ENCODE data around the gene CLPSL1. TPM values are rescaled to one million over a fixed set of nuclear protein-coding genes. Genes with fewer than 3 reads are reported as not detected.

Gene CLPSL1
- total RNA-seq, 1 donor, result not detected

DNA sequence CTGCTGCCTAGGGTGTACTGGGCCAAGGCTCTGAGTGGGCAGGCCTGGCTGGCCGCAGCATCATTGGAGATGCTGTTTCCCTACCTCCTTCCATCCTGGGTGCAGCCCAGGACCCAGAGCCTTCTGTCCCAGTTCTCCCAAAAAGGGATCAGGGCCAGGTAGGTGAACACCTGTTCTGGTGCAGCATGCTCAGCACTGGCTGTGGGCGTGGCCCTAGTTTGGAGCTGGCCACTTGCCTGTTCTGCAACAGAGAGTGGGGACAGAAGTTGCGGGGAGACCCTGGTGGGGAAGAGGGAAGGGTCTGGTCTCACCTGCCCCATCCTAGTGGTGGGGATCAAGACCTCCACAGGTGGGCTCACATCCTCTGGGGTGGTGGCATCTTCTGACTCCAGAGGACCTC lies 45.4 kb upstream of the CLPSL1 start:
- Histone ChIP-seq H3K9me3 (ENCODE audit: low read depth, low read length) (no peaks in the 10 kb centered on the region), H3K4me3 (ENCODE audit: insufficient read depth, low read length) (no peak overlapping the region), H2AFZ (ENCODE audit: low read length) (no peak overlapping the region), H3K79me2 (ENCODE audit: insufficient read depth, low read length) (no peaks in the 10 kb centered on the region), H3K4me2 (ENCODE audit: insufficient read depth, low read length) (no peak overlapping the region), H3K27ac (ENCODE audit: low read depth, low read length) (no peak overlapping the region), H3K4me1 (ENCODE audit: insufficient read depth, low read length) (peaks cover 7% of the 10 kb centered on the region), H3K36me3 (ENCODE audit: insufficient read depth, low read length) (no peaks in the 10 kb centered on the region), H4K20me1 (ENCODE audit: insufficient read depth, low read length) (no peaks in the 10 kb centered on the region), H3K27me3 (ENCODE audit: insufficient read depth, low read length) (no peaks in the 10 kb centered on the region)
- no peak for TF ChIP-seq CTCF (IDR thresholded peaks at IDR 0.05; ENCODE audit: extremely low read depth, low read depth, low read length)
- DNase-seq (ENCODE audit: insufficient read length, low spot score, missing footprints), result no peak

- peak; percentile 96 for TF ChIP-seq CTCF (IDR thresholded peaks at IDR 0.05; ENCODE audit: extremely low read depth, low read depth, low read length)
- H4K20me1 ChIP-seq (ENCODE audit: insufficient read depth, low read length), result no peaks in the 10 kb centered on the region
- no peaks in the 10 kb centered on the region for H3K36me3 ChIP-seq (ENCODE audit: insufficient read depth, low read length)
- H3K27ac ChIP-seq (ENCODE audit: low read depth, low read length), result no peak overlapping the region
- no peaks in the 10 kb centered on the region for H3K9me3 ChIP-seq (ENCODE audit: low read depth, low read length)
- DNase-seq (ENCODE audit: insufficient read length, low spot score, missing footprints), result peak; percentile 95
- H3K4me1 ChIP-seq (ENCODE audit: insufficient read depth, low read length), result peaks cover 7% of the 10 kb centered on the region
- H3K4me2 ChIP-seq (ENCODE audit: insufficient read depth, low read length), result no peak overlapping the region
- no peaks in the 10 kb centered on the region for H3K79me2 ChIP-seq (ENCODE audit: insufficient read depth, low read length)
- no peaks in the 10 kb centered on the region for H3K27me3 ChIP-seq (ENCODE audit: insufficient read depth, low read length)
- no peak overlapping the region for H3K4me3 ChIP-seq (ENCODE audit: insufficient read depth, low read length)
- peak overlapping the region; percentile 12 for H2AFZ ChIP-seq (ENCODE audit: low read length)
These were observed 44.4 kb upstream of the CLPSL1 start for GRCh38 chr6:35736253-35736894.

DNA sequence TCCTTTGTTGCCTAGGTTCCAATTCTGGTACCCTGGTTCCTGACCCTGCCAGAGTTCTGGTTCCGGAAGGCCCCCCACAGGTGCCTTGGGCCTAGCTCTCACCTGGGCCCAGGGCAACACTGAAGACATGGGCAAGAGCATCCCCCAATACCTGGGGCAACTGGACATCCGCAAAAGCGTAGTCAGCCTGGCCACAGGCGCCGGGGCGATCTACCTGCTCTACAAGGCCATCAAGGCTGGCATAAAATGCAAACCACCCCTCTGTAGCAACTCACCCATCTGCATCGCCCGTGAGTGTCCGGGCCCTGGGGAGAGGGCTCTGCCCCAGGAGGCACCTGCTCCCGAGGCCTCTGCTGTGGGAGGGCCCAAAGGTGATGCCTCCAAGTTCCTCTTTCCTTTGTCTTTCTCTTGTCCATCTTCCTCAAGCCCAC lies 43.8 kb upstream of the CLPSL1 start, which contains the start of gene ARMC12:
TSS of gene ARMC12 (plus strand) at position 51 of the 431 bp plus-strand sequence. CDS start at position 128, 77 bp downstream.
- H3K36me3 ChIP-seq (ENCODE audit: insufficient read depth, low read length), result no peaks in the 10 kb centered on the region
- H3K9me3 ChIP-seq (ENCODE audit: low read depth, low read length), result no peaks in the 10 kb centered on the region
- peak within 1 kb of the TSS; percentile 67 for H2AFZ ChIP-seq (ENCODE audit: low read length)

More for the DNA sequence above, 43.8 kb upstream of the CLPSL1 start, which contains the start of gene ARMC12:
- Histone ChIP-seq H3K79me2 (ENCODE audit: insufficient read depth, low read length) (no peaks in the 10 kb centered on the region), H4K20me1 (ENCODE audit: insufficient read depth, low read length) (no peaks in the 10 kb centered on the region), H3K4me1 (ENCODE audit: insufficient read depth, low read length) (peaks cover 7% of the 10 kb centered on the region), H3K4me3 (ENCODE audit: insufficient read depth, low read length) (no peak within 1 kb of the TSS), H3K27me3 (ENCODE audit: insufficient read depth, low read length) (no peaks in the 10 kb centered on the region), H3K4me2 (ENCODE audit: insufficient read depth, low read length) (no peak within 1 kb of the TSS), H3K27ac (ENCODE audit: low read depth, low read length) (no peak within 1 kb of the TSS)
- DNase-seq (ENCODE audit: insufficient read length, low spot score, missing footprints), result no peak
- no peak for TF ChIP-seq CTCF (IDR thresholded peaks at IDR 0.05; ENCODE audit: extremely low read depth, low read depth, low read length)
